HepG2 (cell line): ENCODE measurements around the gene C6orf58. TPM values are rescaled to one million over a fixed set of nuclear protein-coding genes. Genes with fewer than 3 reads are reported as not detected.

Source experiments
- ATAC-seq: fragments of 200-7000 bp; cut with Tn5 transposase; 3 replicates; pipeline ENCODE4 v1.9.1; 2020; ENCODE audit warnings: mild to moderate bottlenecking, moderate library complexity
- BruUV-seq: library from RNA; stranded (reverse); fragments of 400-500 nt; replicated peaks from 2 replicates; lab custom pipeline; 2021; lab: Mats Ljungman, UMichigan
- CTCF ChIA-PET: fragments of 300-600 bp; formaldehyde crosslinking; extraction: SDS; loops from one replicate; lab custom pipeline; 2021; ENCODE audit warnings: low total read pairs, inconsistent platforms, low intra/inter-chr PET ratio; lab: Yijun Ruan, JAX
- POLR2A ChIA-PET: fragments of 350-600 bp; sonication (Branson Sonifier 250); formaldehyde crosslinking; loops from one replicate; lab custom pipeline; 2020; ENCODE audit warnings: antibody characterized with exemption, inconsistent platforms; lab: Yijun Ruan, JAX
- DNase-seq: peaks from one replicate; pipeline ENCODE4 v3.0.0-alpha.2; 2015; ENCODE audit warnings: low spot score
- FAIRE-seq: peaks from 3 replicates; lab custom pipeline; 2011; peaks lifted over from hg19 to GRCh38; lab: Jason Lieb, UNC
- H2AFZ ChIP-seq: one replicate; pipeline ENCODE4 v1.6.1; 2011; ENCODE audit warnings: low read length, inconsistent platforms
- H3K27ac ChIP-seq: fragments of 300-600 bp; 3 replicates; pipeline ENCODE4 v1.8.0; 2011; ENCODE audit warnings: mixed run types, mild to moderate bottlenecking, mixed read lengths, low read length, inconsistent platforms; ENCODE audit not compliant: insufficient read depth; ENCODE audit errors: extremely low read length
- H3K27me3 ChIP-seq, 2 experiments: fragments of 200-600 bp in 1 of 2; 2 replicates in 1 of 2; 3 replicates in 1 of 2; pipeline versions ENCODE4 v1.6.0 to v1.8.0; 2011; ENCODE audit warnings: low read length in 2 of 2, mild to moderate bottlenecking in 2 of 2, moderate library complexity in 2 of 2, inconsistent platforms in 1 of 2; ENCODE audit not compliant: insufficient read depth in 2 of 2, control insufficient read depth in 1 of 2
- H3K36me3 ChIP-seq, 2 experiments: fragments of 200-600 bp in 1 of 2; replicated peaks in 1 of 2; 2 replicates in 1 of 2; 3 replicates in 1 of 2; pipeline versions ENCODE4 v1.5.1 to v1.8.0; 2011; ENCODE audit warnings: low read length in 2 of 2, inconsistent platforms in 1 of 2; ENCODE audit not compliant: insufficient read depth in 2 of 2, control insufficient read depth in 1 of 2
- H3K4me1 ChIP-seq: 2 replicates; pipeline ENCODE4 v1.5.1; 2012; ENCODE audit warnings: low read length, inconsistent platforms; ENCODE audit not compliant: insufficient read depth
- H3K4me2 ChIP-seq: 2 replicates; pipeline ENCODE4 v1.6.0; 2011; ENCODE audit warnings: low read depth, low read length, inconsistent platforms
- H3K4me3 ChIP-seq, 3 experiments: fragments of 200-600 bp in 1 of 3; sonication (generic), shearing (Covaris generic) in 1 of 3; replicated peaks in 1 of 3; 2 replicates each; pipeline ENCODE4 v1.5.1; 2011 to 2016; ENCODE audit warnings: low read length in 3 of 3, inconsistent platforms in 2 of 3, low read depth in 2 of 3, mild to moderate bottlenecking in 2 of 3, control low read depth in 1 of 3, mixed read lengths in 1 of 3; ENCODE audit not compliant: insufficient read depth in 1 of 3
- H3K79me2 ChIP-seq: one replicate; pipeline ENCODE4 v1.6.1; 2011; ENCODE audit warnings: low read length, inconsistent platforms; ENCODE audit not compliant: insufficient read depth
- H3K9ac ChIP-seq: 2 replicates; pipeline ENCODE4 v1.6.0; 2011; ENCODE audit warnings: mild to moderate bottlenecking, low read depth, low read length, inconsistent platforms; ENCODE audit not compliant: insufficient read depth
- H3K9me3 ChIP-seq: 2 replicates; pipeline ENCODE4 v1.5.1; 2012; ENCODE audit warnings: mild to moderate bottlenecking, low read length
- H4K20me1 ChIP-seq: 2 replicates; pipeline ENCODE4 v1.6.0; 2011; ENCODE audit warnings: inconsistent platforms, mild to moderate bottlenecking, low read length, moderate library complexity; ENCODE audit not compliant: insufficient read depth
- CREB3 ChIP-seq: sonication (generic); formaldehyde crosslinking; IDR thresholded peaks from 2 replicates; pipeline ENCODE4 v1.5.0; 2020; ENCODE audit warnings: missing genetic modification reagents
- ELF3 ChIP-seq: IDR thresholded peaks from 2 replicates; pipeline ENCODE4 v1.6.1; 2016; ENCODE audit warnings: missing genetic modification reagents, missing compliant biosample characterization
- ETV6 ChIP-seq: sonication (generic); formaldehyde crosslinking; conservative IDR thresholded peaks from 2 replicates; pipeline ENCODE4 v1.4.0; 2020; ENCODE audit warnings: missing genetic modification reagents
- GLI4 ChIP-seq: sonication (generic); formaldehyde crosslinking; IDR thresholded peaks from 2 replicates; pipeline ENCODE4 v1.5.1; 2020; ENCODE audit warnings: missing genetic modification reagents, mild to moderate bottlenecking, moderate library complexity, borderline replicate concordance
- HCFC1 ChIP-seq: fragments of 150-350 bp; IDR thresholded peaks from 2 replicates; pipeline ENCODE4 v1.6.1; 2014; ENCODE audit warnings: low read depth, low read length
- HNRNPLL ChIP-seq: fragments of 200-400 bp; formaldehyde crosslinking; IDR thresholded peaks from 2 replicates; pipeline ENCODE4 v1.6.1; 2017; ENCODE audit warnings: mild to moderate bottlenecking, low read depth, low read length; ENCODE audit not compliant: poor library complexity, severe bottlenecking
- SP1 ChIP-seq, 2 experiments: fragments of 450-650 bp in 1 of 2; sonication (generic) in 1 of 2; formaldehyde crosslinking in 1 of 2; IDR thresholded peaks; 2 replicates each; pipeline versions ENCODE4 v1.4.0 to v1.6.1; 2016 to 2020; ENCODE audit warnings: missing genetic modification reagents in 1 of 2
- ZHX1 ChIP-seq: sonication (generic); formaldehyde crosslinking; IDR thresholded peaks from 2 replicates; pipeline ENCODE4 v1.8.1; 2022; ENCODE audit warnings: low read depth, mild to moderate bottlenecking, missing genetic modification reagents
- ZNF839 ChIP-seq: sonication (generic); formaldehyde crosslinking; IDR thresholded peaks from 2 replicates; pipeline ENCODE4 v1.4.0; 2020; ENCODE audit warnings: missing genetic modification reagents, mild to moderate bottlenecking, borderline replicate concordance
- WGBS: methylation state at CpG from one replicate; pipeline ENCODE4 v1.1.6; 2017; ENCODE audit warnings: low lambda C conversion rate; 5-methylcytosine and 5-hydroxymethylcytosine counted together
- in situ Hi-C: cut with HindIII; loops from 2 replicates; pipeline ENCODE4 v1.10.0; 2017; ENCODE audit warnings: low pct_unique_long_range_greater_than_20kb; ENCODE audit not compliant: extremely low pct_ligation_motif_present
- intact Hi-C: fragments of 100-400 bp; cut with micrococcal nuclease; formaldehyde crosslinking; loops from one replicate; pipeline ENCODE4 v1.10.0; 2022; ENCODE audit not compliant: unreplicated experiment
- polyA plus RNA-seq, 8 experiments: library from polyadenylated mRNA; depleted of rRNA in 3 of 8; stranded (reverse) in 7 of 8; unstranded in 1 of 8; fragments of >200 nt; fragmentation: Illumina TruSeq in 4 of 8; extraction: Trizol in 4 of 8; gene quantifications; 2 replicates each; pipeline versions ENCODE4 v1.2.1 to v1.2.3, GENCODE V29; 2011 to 2016; ENCODE audit warnings: low read depth in 4 of 8, missing spikeins in 1 of 8, mixed read lengths in 1 of 8; ENCODE audit not compliant: insufficient read depth in 1 of 8
- total RNA-seq, 5 experiments: library from RNA; depleted of rRNA; stranded (reverse); fragments of >200 nt; fragmentation: Illumina TruSeq; extraction: Trizol; gene quantifications; 2 replicates each; pipeline ENCODE4 v1.2.3, GENCODE V29; 2016; ENCODE audit warnings: low read depth in 1 of 5

Gene C6orf58
- total and polyA plus RNA-seq, 2 of the 13 experiments (the other 11 are each of a cell fraction or from before 2014, with no cell fraction given) = not detected

GRCh38 chr6:127618729-127619128 lies 41.8 kb downstream of the C6orf58 start:
- WGBS = 1% methylated on average over 5 of the region's 5 CpGs
- no peak overlapping the region for H2AFZ ChIP-seq
- DNase-seq = no peak
- ChIA-PET CTCF (no interaction called here), POLR2A (no interaction called here)
- no peak overlapping the region for H3K4me3 ChIP-seq
- H3K4me2 ChIP-seq = no peak overlapping the region
- no peak for FAIRE-seq
- H3K9me3 ChIP-seq = no peaks in the 10 kb centered on the region
- no peaks in the 10 kb centered on the region for H3K36me3 ChIP-seq
- no peaks in the 10 kb centered on the region for H3K4me1 ChIP-seq
- H4K20me1 ChIP-seq = no peaks in the 10 kb centered on the region
- in situ Hi-C loops = no loop called here
- intact Hi-C loops = no loop called here
- H3K27ac ChIP-seq = no peak overlapping the region
- no peak for TF ChIP-seq HNRNPLL
- TF ChIP-seq ETV6 = no peak
- no peak for TF ChIP-seq HCFC1
- no peak for TF ChIP-seq ZHX1 (CRISPR knock-in tag)
- no peak for TF ChIP-seq SP1 (IDR thresholded peaks at IDR 0.05)
- TF ChIP-seq SP1 (CRISPR knock-in tag; IDR thresholded peaks at IDR 0.05) = no peak
- no peak for TF ChIP-seq CREB3 (CRISPR knock-in tag)
- no peak for TF ChIP-seq ELF3 (CRISPR knock-in tag)
- TF ChIP-seq ZNF839 (CRISPR knock-in tag) = no peak
- TF ChIP-seq GLI4 (CRISPR knock-in tag) = no peak
- ATAC-seq = no peak
- no peaks in the 10 kb centered on the region for H3K79me2 ChIP-seq
- no peak overlapping the region for H3K9ac ChIP-seq
- no peaks in the 10 kb centered on the region for H3K27me3 ChIP-seq
- no TSS peak for BruUV-seq
